Measurements from ENCODE around the gene ABCC5.

- TF ChIP-seq POLR2AphosphoS5 (IDR thresholded peaks at IDR 0.05; ENCODE audit: borderline replicate concordance, low read depth, low read length) (no peak), EZH2 (IDR thresholded peaks at IDR 0.05) (no peak)
Observed at GRCh38 chr3:183896610-183897009, 121.1 kb downstream of the ABCC5 start.

All from SK-N-MC (cell line).